ENCODE data around the gene SDF2.

The SDF2 gene

GRCh38 chr17:28669918-28670317 is 8.2 kb upstream of the SDF2 start:
- Histone ChIP-seq H3K79me1 (ENCODE audit: low read depth, low read length) (no peaks in the 10 kb centered on the region), H2AK5ac (ENCODE audit: low read depth, low read length) (no peak overlapping the region), H3K4ac (ENCODE audit: low read length) (no peak overlapping the region), H2BK15ac (ENCODE audit: low read length) (no peak overlapping the region), H2BK5ac (ENCODE audit: low read length) (no peak overlapping the region), H3K4me2 (ENCODE audit: insufficient read depth, low read length, poor library complexity, severe bottlenecking) (no peak overlapping the region), H3K23ac (ENCODE audit: low read depth, low read length, poor library complexity) (no peak overlapping the region), H3K36me3 (replicated peaks in 1 of 2; ENCODE audit: control insufficient read depth in 2 of 2, insufficient read depth in 2 of 2, low read length in 2 of 2) (peaks cover 30 to 94% of the 10 kb centered on the region in 2 donors), H3K9ac (ENCODE audit: low read depth, low read length, poor library complexity) (no peak overlapping the region), H3K4me3 (ENCODE audit: low read length in 2 of 2) (no peak overlapping the region), H2BK120ac (ENCODE audit: low read depth, low read length) (no peak overlapping the region), H3K9me3 (replicated peaks in 1 of 2; ENCODE audit: control insufficient read depth in 2 of 2, insufficient read depth in 1 of 2, low read depth in 1 of 2, low read length in 2 of 2) (no peaks in the 10 kb centered on the region), H3K18ac (ENCODE audit: low read length) (no peak overlapping the region), H3K27me3 (ENCODE audit: control insufficient read depth in 3 of 3, insufficient read depth in 3 of 3, low read depth in 1 of 3, low read length in 3 of 3) (no peaks in the 10 kb centered on the region), H4K91ac (ENCODE audit: low read depth, low read length, poor library complexity) (no peak overlapping the region), H2BK12ac (ENCODE audit: low read length) (no peak overlapping the region), H2AFZ (ENCODE audit: low read length) (no peak overlapping the region), H3K14ac (ENCODE audit: low read length) (no peak overlapping the region), H4K8ac (ENCODE audit: low read depth, low read length) (no peak overlapping the region), H3K27ac (replicated peaks; ENCODE audit: low read length) (no peak overlapping the region), H3K4me1 (ENCODE audit: control insufficient read depth in 2 of 2, insufficient read depth in 1 of 2, low read depth in 1 of 2, low read length in 2 of 2) (peaks cover 0 to 10% of the 10 kb centered on the region in 2 donors)
- DNase-seq (ENCODE audit: low spot score), result no peak
- no CpG with 5 or more reads among the region's 1 CpG for WGBS, 2 donors (ENCODE audit: extremely low coverage in 2 of 2, insufficient read length in 2 of 2, insufficient replicate concordance in 1 of 2)

- Histone ChIP-seq H3K4ac (ENCODE audit: low read length) (no peak overlapping the region), H2BK15ac (ENCODE audit: low read length) (no peak overlapping the region), H2AK5ac (ENCODE audit: low read depth, low read length) (no peak overlapping the region), H4K91ac (ENCODE audit: low read depth, low read length, poor library complexity) (no peak overlapping the region), H2BK5ac (ENCODE audit: low read length) (no peak overlapping the region), H3K36me3 (replicated peaks in 1 of 2; ENCODE audit: control insufficient read depth in 2 of 2, insufficient read depth in 2 of 2, low read length in 2 of 2) (peaks cover 14 to 89% of the 10 kb centered on the region in 2 donors), H3K27ac (replicated peaks; ENCODE audit: low read length) (no peak overlapping the region), H3K23ac (ENCODE audit: low read depth, low read length, poor library complexity) (no peak overlapping the region), H3K18ac (ENCODE audit: low read length) (no peak overlapping the region), H3K27me3 (ENCODE audit: control insufficient read depth in 3 of 3, insufficient read depth in 3 of 3, low read depth in 1 of 3, low read length in 3 of 3) (no peaks in the 10 kb centered on the region), H3K4me3 (ENCODE audit: low read length in 2 of 2) (no peak overlapping the region), H3K4me1 (ENCODE audit: control insufficient read depth in 2 of 2, insufficient read depth in 1 of 2, low read depth in 1 of 2, low read length in 2 of 2) (peaks cover 0 to 17% of the 10 kb centered on the region in 2 donors), H3K9ac (ENCODE audit: low read depth, low read length, poor library complexity) (no peak overlapping the region), H2BK12ac (ENCODE audit: low read length) (no peak overlapping the region), H3K79me1 (ENCODE audit: low read depth, low read length) (no peaks in the 10 kb centered on the region), H4K8ac (ENCODE audit: low read depth, low read length) (no peak overlapping the region), H2AFZ (ENCODE audit: low read length) (no peak overlapping the region), H3K4me2 (ENCODE audit: insufficient read depth, low read length, poor library complexity, severe bottlenecking) (no peak overlapping the region), H3K14ac (ENCODE audit: low read length) (no peak overlapping the region), H2BK120ac (ENCODE audit: low read depth, low read length) (no peak overlapping the region), H3K9me3 (replicated peaks in 1 of 2; ENCODE audit: control insufficient read depth in 2 of 2, insufficient read depth in 1 of 2, low read depth in 1 of 2, low read length in 2 of 2) (no peaks in the 10 kb centered on the region)
- WGBS, 2 donors (ENCODE audit: extremely low coverage in 2 of 2, insufficient read length in 2 of 2, insufficient replicate concordance in 1 of 2), result no CpG with 5 or more reads among the region's 1 CpG
- no peak for DNase-seq (ENCODE audit: low spot score)
These were observed 6.2 kb upstream of the SDF2 start for GRCh38 chr17:28667870-28668269.

GRCh38 chr17:28665994-28666393 is 4.3 kb upstream of the SDF2 start:
- no CpG with 5 or more reads among the region's 2 CpGs for WGBS, 2 donors (ENCODE audit: extremely low coverage in 2 of 2, insufficient read length in 2 of 2, insufficient replicate concordance in 1 of 2)
- H2BK5ac ChIP-seq (ENCODE audit: low read length), result no peak overlapping the region
- DNase-seq (ENCODE audit: low spot score), result no peak

GRCh38 chr17:28663723-28664122 is 2.0 kb upstream of the SDF2 start:
- Histone ChIP-seq H3K4me2 (ENCODE audit: insufficient read depth, low read length, poor library complexity, severe bottlenecking) (no peak overlapping the region), H2BK12ac (ENCODE audit: low read length) (no peak overlapping the region), H3K23ac (ENCODE audit: low read depth, low read length, poor library complexity) (no peak overlapping the region), H3K36me3 (replicated peaks in 1 of 2; ENCODE audit: control insufficient read depth in 2 of 2, insufficient read depth in 2 of 2, low read length in 2 of 2) (peaks cover 15 to 66% of the 10 kb centered on the region in 2 donors), H3K27me3 (ENCODE audit: control insufficient read depth in 3 of 3, insufficient read depth in 3 of 3, low read depth in 1 of 3, low read length in 3 of 3) (no peaks in the 10 kb centered on the region), H2AK5ac (ENCODE audit: low read depth, low read length) (no peak overlapping the region), H3K9ac (ENCODE audit: low read depth, low read length, poor library complexity) (no peak overlapping the region), H2BK15ac (ENCODE audit: low read length) (no peak overlapping the region), H3K9me3 (replicated peaks in 1 of 2; ENCODE audit: control insufficient read depth in 2 of 2, insufficient read depth in 1 of 2, low read depth in 1 of 2, low read length in 2 of 2) (peaks cover 4 to 9% of the 10 kb centered on the region in 2 donors), H3K27ac (replicated peaks; ENCODE audit: low read length) (no peak overlapping the region), H2AFZ (ENCODE audit: low read length) (no peak overlapping the region), H3K79me1 (ENCODE audit: low read depth, low read length) (peaks cover 9% of the 10 kb centered on the region), H4K91ac (ENCODE audit: low read depth, low read length, poor library complexity) (no peak overlapping the region), H3K18ac (ENCODE audit: low read length) (no peak overlapping the region), H4K8ac (ENCODE audit: low read depth, low read length) (no peak overlapping the region), H2BK120ac (ENCODE audit: low read depth, low read length) (no peak overlapping the region), H3K4me1 (ENCODE audit: control insufficient read depth in 2 of 2, insufficient read depth in 1 of 2, low read depth in 1 of 2, low read length in 2 of 2) (peaks cover 2 to 18% of the 10 kb centered on the region in 2 donors), H3K4ac (ENCODE audit: low read length) (no peak overlapping the region), H3K4me3 (ENCODE audit: low read length in 2 of 2) (no peak overlapping the region), H3K14ac (ENCODE audit: low read length) (no peak overlapping the region), H2BK5ac (ENCODE audit: low read length) (no peak overlapping the region)
- DNase-seq (ENCODE audit: low spot score), result no peak

More at GRCh38 chr17:28665994-28666393, 4.3 kb upstream of the SDF2 start:
- H2AK5ac ChIP-seq (ENCODE audit: low read depth, low read length), result no peak overlapping the region
- no peak overlapping the region for H3K18ac ChIP-seq (ENCODE audit: low read length)
- no peak overlapping the region for H3K27ac ChIP-seq (replicated peaks; ENCODE audit: low read length)
- no peak overlapping the region for H2BK12ac ChIP-seq (ENCODE audit: low read length)
- H4K91ac ChIP-seq (ENCODE audit: low read depth, low read length, poor library complexity), result no peak overlapping the region
- no peak overlapping the region for H2BK120ac ChIP-seq (ENCODE audit: low read depth, low read length)
- H3K4ac ChIP-seq (ENCODE audit: low read length), result no peak overlapping the region
- no peaks in the 10 kb centered on the region for H3K27me3 ChIP-seq (ENCODE audit: control insufficient read depth in 3 of 3, insufficient read depth in 3 of 3, low read depth in 1 of 3, low read length in 3 of 3)
- H3K4me1 ChIP-seq (ENCODE audit: control insufficient read depth in 2 of 2, insufficient read depth in 1 of 2, low read depth in 1 of 2, low read length in 2 of 2), result peaks cover 2 to 18% of the 10 kb centered on the region in 2 donors
- peaks cover 7 to 70% of the 10 kb centered on the region in 2 donors for H3K36me3 ChIP-seq (replicated peaks in 1 of 2; ENCODE audit: control insufficient read depth in 2 of 2, insufficient read depth in 2 of 2, low read length in 2 of 2)
- H3K23ac ChIP-seq (ENCODE audit: low read depth, low read length, poor library complexity), result no peak overlapping the region
- peaks cover 3% of the 10 kb centered on the region for H3K79me1 ChIP-seq (ENCODE audit: low read depth, low read length)
- H3K4me2 ChIP-seq (ENCODE audit: insufficient read depth, low read length, poor library complexity, severe bottlenecking), result no peak overlapping the region
- no peak overlapping the region for H3K9ac ChIP-seq (ENCODE audit: low read depth, low read length, poor library complexity)
- H3K4me3 ChIP-seq (ENCODE audit: low read length in 2 of 2), result no peak overlapping the region
- no peaks in the 10 kb centered on the region for H3K9me3 ChIP-seq (replicated peaks in 1 of 2; ENCODE audit: control insufficient read depth in 2 of 2, insufficient read depth in 1 of 2, low read depth in 1 of 2, low read length in 2 of 2)
- no peak overlapping the region for H4K8ac ChIP-seq (ENCODE audit: low read depth, low read length)
- H3K14ac ChIP-seq (ENCODE audit: low read length), result no peak overlapping the region
- H2BK15ac ChIP-seq (ENCODE audit: low read length), result no peak overlapping the region
- H2AFZ ChIP-seq (ENCODE audit: low read length), result no peak overlapping the region

Measured in neuronal stem cell (in vitro differentiated cells).